Endothelial cell of umbilical vein (primary cell): Measurements from ENCODE around the gene ITSN1. TPM values are rescaled to one million over a fixed set of nuclear protein-coding genes. Genes with fewer than 3 reads are reported as not detected.

ENCODE experiments used
- BruUV-seq: library from RNA; stranded (reverse); fragments of 400-500 nt; replicated peaks from 2 replicates; lab custom pipeline; 2021; lab: Mats Ljungman, UMichigan
- CTCF ChIA-PET: fragments of 300-600, 350-600 bp; sonication (Branson Sonifier 250); formaldehyde crosslinking; loops from one replicate; lab custom pipeline; 2021; ENCODE audit warnings: antibody characterized with exemption, inconsistent platforms; lab: Charles Lee
- POLR2A ChIA-PET: fragments of 300-600, 350-600 bp; sonication (Branson Sonifier 250); formaldehyde crosslinking; loops from one replicate; lab custom pipeline; 2021; ENCODE audit warnings: antibody characterized with exemption, inconsistent platforms; lab: Charles Lee
- DNase-seq: peaks from one replicate; pipeline ENCODE4 v3.0.0-alpha.2; 2011; ENCODE audit warnings: low read depth, low spot score
- FAIRE-seq: peaks from 2 replicates; lab custom pipeline; 2011; peaks lifted over from hg19 to GRCh38; lab: Jason Lieb, UNC
- H2AFZ ChIP-seq: 2 replicates; pipeline ENCODE4 v1.6.0; 2012; ENCODE audit warnings: low read depth, low read length, control low read depth, inconsistent platforms
- H3K27ac ChIP-seq: 2 replicates; pipeline ENCODE4 v1.5.1; 2011; ENCODE audit warnings: low read depth, mild to moderate bottlenecking, control low read depth, low read length, moderate library complexity; ENCODE audit not compliant: insufficient read depth
- H3K27me3 ChIP-seq, 2 experiments: 2 replicates each; pipeline versions ENCODE4 v1.6.0 to v1.6.1; 2011; ENCODE audit warnings: low read length in 2 of 2, mixed read lengths in 1 of 2; ENCODE audit not compliant: control insufficient read depth in 2 of 2, insufficient read depth in 2 of 2
- H3K36me3 ChIP-seq, 2 experiments: 2 replicates in 1 of 2; 3 replicates in 1 of 2; pipeline ENCODE4 v1.5.1; 2011; ENCODE audit warnings: low read length in 2 of 2, mild to moderate bottlenecking in 1 of 2, moderate library complexity in 1 of 2; ENCODE audit not compliant: control insufficient read depth in 2 of 2, insufficient read depth in 2 of 2; ENCODE audit errors: extremely low read depth in 1 of 2
- H3K4me1 ChIP-seq: 3 replicates; pipeline ENCODE4 v1.5.1; 2011; ENCODE audit warnings: mild to moderate bottlenecking, low read length; ENCODE audit not compliant: control insufficient read depth, insufficient read depth; ENCODE audit errors: extremely low read depth
- H3K4me2 ChIP-seq: 2 replicates; pipeline ENCODE4 v1.6.1; 2011; ENCODE audit warnings: low read length, control low read depth, mixed read lengths; ENCODE audit not compliant: insufficient read depth
- H3K4me3 ChIP-seq, 3 experiments: fragments of 200-600 bp in 1 of 3; sonication (generic), shearing (Covaris generic) in 1 of 3; replicated peaks in 1 of 3; 2 replicates each; pipeline ENCODE4 v1.5.1; 2011 to 2016; ENCODE audit warnings: control low read depth in 3 of 3, low read length in 3 of 3, mild to moderate bottlenecking in 2 of 3, inconsistent platforms in 1 of 3, low read depth in 1 of 3, moderate library complexity in 1 of 3; ENCODE audit not compliant: insufficient read depth in 1 of 3
- H3K79me2 ChIP-seq: 2 replicates; pipeline ENCODE4 v1.6.0; 2012; ENCODE audit warnings: low read length, inconsistent platforms; ENCODE audit not compliant: control insufficient read depth, insufficient read depth
- H3K9ac ChIP-seq: replicated peaks from 2 replicates; pipeline ENCODE3; 2011; ENCODE audit warnings: low read length, control low read depth; ENCODE audit not compliant: insufficient read depth; ENCODE audit errors: extremely low read depth
- H3K9me1 ChIP-seq: replicated peaks from 3 replicates; pipeline ENCODE4 v1.6.0; 2011; ENCODE audit warnings: mild to moderate bottlenecking, low read length; ENCODE audit not compliant: control insufficient read depth, insufficient read depth; ENCODE audit errors: extremely low read depth
- H3K9me3 ChIP-seq: replicated peaks from 2 replicates; pipeline ENCODE4 v1.5.1; 2012; ENCODE audit warnings: low read length, inconsistent platforms; ENCODE audit not compliant: control insufficient read depth, insufficient read depth
- H4K20me1 ChIP-seq: replicated peaks from 2 replicates; pipeline ENCODE3; 2011; ENCODE audit warnings: mild to moderate bottlenecking, low read length; ENCODE audit not compliant: control insufficient read depth, insufficient read depth; ENCODE audit errors: extremely low read depth
- CTCF ChIP-seq, 2 donors: IDR thresholded peaks; 1 replicate in 1 of 2; 2 replicates in 1 of 2; pipeline ENCODE4 v1.5.1; 2011; ENCODE audit warnings: low read length in 2 of 2, mild to moderate bottlenecking in 2 of 2, moderate library complexity in 2 of 2, control low read depth in 1 of 2, inconsistent platforms in 1 of 2, low read depth in 1 of 2; ENCODE audit not compliant: insufficient read depth in 1 of 2; ENCODE audit errors: extremely low read depth in 1 of 2
- EZH2 ChIP-seq: IDR thresholded peaks from 2 replicates; pipeline ENCODE4 v1.6.1; 2012; ENCODE audit warnings: borderline replicate concordance, low read depth, mild to moderate bottlenecking, moderate library complexity, low read length, inconsistent platforms; ENCODE audit not compliant: severe bottlenecking
- JUN ChIP-seq: IDR thresholded peaks from 2 replicates; pipeline ENCODE4 v1.6.1; 2011; ENCODE audit warnings: borderline replicate concordance, low read depth; ENCODE audit not compliant: insufficient read length, insufficient read depth
- MYC ChIP-seq: IDR thresholded peaks from one replicate; pipeline ENCODE4 v1.6.1; 2011; ENCODE audit warnings: mild to moderate bottlenecking, low read depth, low read length
- POLR2A ChIP-seq: IDR thresholded peaks from 2 replicates; pipeline ENCODE4 v1.6.1; 2012; ENCODE audit warnings: low read depth, mild to moderate bottlenecking, control low read depth, low read length
- POLR2AphosphoS5 ChIP-seq: IDR thresholded peaks from 2 replicates; pipeline ENCODE4 v1.6.1; 2012; ENCODE audit warnings: low read depth, mild to moderate bottlenecking, control low read depth, low read length, moderate library complexity; ENCODE audit not compliant: insufficient read depth
- dilution Hi-C: fragments of 300-500 bp; cut with MboI; formaldehyde crosslinking; loops from one replicate; pipeline ENCODE4 v1.15.0; 2019; ENCODE audit warnings: low sequenced_read_pairs; ENCODE audit not compliant: extremely low pct_ligation_motif_present
- intact Hi-C: fragments of 100-400 bp; cut with micrococcal nuclease; formaldehyde crosslinking; loops from one replicate; pipeline ENCODE4 v1.10.0; 2022
- polyA plus RNA-seq, 4 experiments: library from polyadenylated mRNA; depleted of rRNA in 3 of 4; stranded (reverse) in 3 of 4; unstranded in 1 of 4; fragments of >200 nt; gene quantifications; 2 replicates each; pipeline versions ENCODE4 v1.2.1 to v1.2.3, GENCODE V29; 2011 to 2012; ENCODE audit warnings: missing spikeins in 1 of 4
- total RNA-seq: library from RNA; stranded (reverse); gene quantifications from 2 replicates; pipeline ENCODE4 v1.2.3, GENCODE V29; 2021
- TF ChIP-seq, protein P1 (sequence below): IDR thresholded peaks from 2 replicates; pipeline ENCODE4 v1.6.1; 2011; ENCODE audit not compliant: insufficient read depth, insufficient read length

ITSN1 gene
- total and polyA plus RNA-seq, 2 donors (not counting 3 experiments of a cell fraction or from before 2014, with no cell fraction given): 72.2 to 86.8 TPM

DNA sequence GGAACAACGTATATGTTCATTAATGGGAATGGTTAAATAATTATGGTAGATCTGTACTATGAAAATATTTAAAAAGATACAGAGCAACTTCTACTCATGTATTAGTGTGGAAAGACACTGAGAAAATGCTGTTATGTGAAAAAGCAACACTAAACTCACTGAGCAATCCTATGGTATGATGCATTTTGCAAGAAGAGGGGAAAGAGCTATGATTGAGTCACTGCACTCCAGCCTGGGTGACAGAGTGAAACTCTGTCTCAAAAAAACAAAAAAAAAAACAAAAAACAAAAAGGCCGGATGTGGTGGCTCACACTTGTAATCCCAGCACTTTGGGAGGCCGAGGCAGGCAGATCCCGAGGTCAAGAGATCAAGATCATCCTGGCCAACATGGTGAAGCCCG is 228.9 kb downstream of the ITSN1 start:
- Histone ChIP-seq H3K27ac (no peak overlapping the region), H3K9me3 (no peaks in the 10 kb centered on the region), H3K9ac (no peak overlapping the region), H3K79me2 (no peaks in the 10 kb centered on the region), H3K27me3 (peaks cover 0 to 2% of the 10 kb centered on the region in 2 experiments), H3K36me3 (no peaks in the 10 kb centered on the region), H3K4me3 (no peak overlapping the region), H4K20me1 (no peaks in the 10 kb centered on the region), H3K4me1 (no peaks in the 10 kb centered on the region), H2AFZ (no peak overlapping the region), H3K9me1 (no peaks in the 10 kb centered on the region), H3K4me2 (no peak overlapping the region)
- TF ChIP-seq POLR2A (no peak), CTCF (IDR thresholded peaks at IDR 0.05; ENCODE audit: extremely low read depth in 1 of 2, insufficient read depth in 1 of 2, low read depth in 1 of 2, low read length in 2 of 2) (no peak), POLR2AphosphoS5 (no peak), MYC (no peak), EZH2 (no peak), JUN (no peak)
- TF ChIP-seq, protein P1, sequence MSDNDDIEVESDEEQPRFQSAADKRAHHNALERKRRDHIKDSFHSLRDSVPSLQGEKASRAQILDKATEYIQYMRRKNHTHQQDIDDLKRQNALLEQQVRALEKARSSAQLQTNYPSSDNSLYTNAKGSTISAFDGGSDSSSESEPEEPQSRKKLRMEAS: no peak
- ChIA-PET POLR2A (no interaction called here), CTCF (no interaction called here)
- dilution Hi-C loops: no loop called here
- DNase-seq (no peak), FAIRE-seq (no peak)
- intact Hi-C loops: no loop called here
- BruUV-seq: no TSS peak
